ENCODE data around the gene AZI2.

Gene AZI2

DNA sequence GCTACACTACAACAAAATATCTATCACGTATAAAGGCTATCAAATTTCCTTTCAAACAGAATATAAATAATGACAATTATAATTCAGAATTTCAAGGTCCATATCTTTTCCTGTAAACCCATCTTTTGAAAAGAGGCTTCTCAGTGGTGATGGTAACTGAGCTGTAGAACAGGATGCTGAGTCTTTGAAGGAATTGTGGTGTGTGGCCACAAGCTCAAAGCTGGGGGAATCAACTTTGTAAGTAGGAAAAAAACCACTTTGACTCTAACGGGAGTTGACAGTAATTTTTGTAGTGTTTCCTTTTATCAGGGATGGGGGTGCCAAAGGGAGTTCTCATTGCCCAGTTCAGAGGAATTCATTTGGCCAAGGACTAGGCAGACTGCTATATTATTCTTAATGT lies 13.4 kb downstream of the AZI2 start (continued):
- TF ChIP-seq, protein P1, sequence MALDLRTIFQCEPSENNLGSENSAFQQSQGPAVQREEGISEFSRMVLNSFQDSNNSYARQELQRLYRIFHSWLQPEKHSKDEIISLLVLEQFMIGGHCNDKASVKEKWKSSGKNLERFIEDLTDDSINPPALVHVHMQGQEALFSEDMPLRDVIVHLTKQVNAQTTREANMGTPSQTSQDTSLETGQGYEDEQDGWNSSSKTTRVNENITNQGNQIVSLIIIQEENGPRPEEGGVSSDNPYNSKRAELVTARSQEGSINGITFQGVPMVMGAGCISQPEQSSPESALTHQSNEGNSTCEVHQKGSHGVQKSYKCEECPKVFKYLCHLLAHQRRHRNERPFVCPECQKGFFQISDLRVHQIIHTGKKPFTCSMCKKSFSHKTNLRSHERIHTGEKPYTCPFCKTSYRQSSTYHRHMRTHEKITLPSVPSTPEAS (tag by site-specific recombination; IDR thresholded peaks at IDR 0.05), result no peak
- TF ChIP-seq MYNN (tag by site-specific recombination; IDR thresholded peaks at IDR 0.05; ENCODE audit: borderline replicate concordance) (no peak), SP2 (tag by site-specific recombination; IDR thresholded peaks at IDR 0.05) (no peak)
- TF ChIP-seq, protein P2, sequence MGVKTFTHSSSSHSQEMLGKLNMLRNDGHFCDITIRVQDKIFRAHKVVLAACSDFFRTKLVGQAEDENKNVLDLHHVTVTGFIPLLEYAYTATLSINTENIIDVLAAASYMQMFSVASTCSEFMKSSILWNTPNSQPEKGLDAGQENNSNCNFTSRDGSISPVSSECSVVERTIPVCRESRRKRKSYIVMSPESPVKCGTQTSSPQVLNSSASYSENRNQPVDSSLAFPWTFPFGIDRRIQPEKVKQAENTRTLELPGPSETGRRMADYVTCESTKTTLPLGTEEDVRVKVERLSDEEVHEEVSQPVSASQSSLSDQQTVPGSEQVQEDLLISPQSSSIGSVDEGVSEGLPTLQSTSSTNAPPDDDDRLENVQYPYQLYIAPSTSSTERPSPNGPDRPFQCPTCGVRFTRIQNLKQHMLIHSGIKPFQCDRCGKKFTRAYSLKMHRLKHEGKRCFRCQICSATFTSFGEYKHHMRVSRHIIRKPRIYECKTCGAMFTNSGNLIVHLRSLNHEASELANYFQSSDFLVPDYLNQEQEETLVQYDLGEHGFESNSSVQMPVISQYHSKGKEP (tag by site-specific recombination; IDR thresholded peaks at IDR 0.05), result no peak
- TF ChIP-seq, protein P3, sequence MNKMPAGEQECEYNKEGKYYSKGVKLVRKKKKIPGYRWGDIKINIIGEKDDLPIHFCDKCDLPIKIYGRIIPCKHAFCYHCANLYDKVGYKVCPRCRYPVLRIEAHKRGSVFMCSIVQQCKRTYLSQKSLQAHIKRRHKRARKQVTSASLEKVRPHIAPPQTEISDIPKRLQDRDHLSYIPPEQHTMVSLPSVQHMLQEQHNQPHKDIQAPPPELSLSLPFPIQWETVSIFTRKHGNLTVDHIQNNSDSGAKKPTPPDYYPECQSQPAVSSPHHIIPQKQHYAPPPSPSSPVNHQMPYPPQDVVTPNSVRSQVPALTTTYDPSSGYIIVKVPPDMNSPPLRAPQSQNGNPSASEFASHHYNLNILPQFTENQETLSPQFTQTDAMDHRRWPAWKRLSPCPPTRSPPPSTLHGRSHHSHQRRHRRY (tag by site-specific recombination; IDR thresholded peaks at IDR 0.05), result no peak

DNA sequence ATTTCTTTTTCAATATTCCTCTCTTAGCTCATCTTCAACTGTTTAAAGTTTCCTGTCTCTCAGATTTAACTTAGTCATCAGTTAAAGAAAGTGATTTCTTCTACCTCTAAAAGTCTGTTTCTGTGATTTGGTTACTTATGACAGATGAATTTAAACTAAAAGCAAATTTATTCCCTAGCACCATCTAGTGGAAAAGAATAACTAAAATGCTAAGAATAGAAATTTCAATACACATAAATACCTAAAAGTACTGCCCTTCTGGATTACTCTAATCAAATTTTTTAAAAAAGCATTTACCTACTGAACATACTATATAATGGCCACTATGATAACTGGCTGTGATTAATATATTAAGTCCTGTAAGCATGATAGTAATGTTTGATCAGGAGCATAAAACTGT lies 14.1 kb downstream of the AZI2 start:
- H3K9me3 ChIP-seq (ENCODE audit: control insufficient read depth, insufficient read depth, low read depth, low read length), result no peaks in the 10 kb centered on the region
- H3K4me1 ChIP-seq (ENCODE audit: control insufficient read depth, insufficient read depth, low read length), result no peaks in the 10 kb centered on the region
- POLR2A ChIA-PET, result no interaction called here
- no peak overlapping the region for H3K4me3 ChIP-seq (ENCODE audit: low read depth, low read length)
- peaks cover 0 to 73% of the 10 kb centered on the region in 2 experiments for H3K36me3 ChIP-seq (ENCODE audit: control insufficient read depth in 2 of 2, insufficient read depth in 1 of 2, low read length in 2 of 2)
- CTCF ChIA-PET, result interaction anchor here (2.2 kb wide), 1 partner anchor 10 kb away, joined by 11 read pairs; no protein-coding TSS in a partner anchor
- TF ChIP-seq HOXA7 (CRISPR knock-in tag; IDR thresholded peaks at IDR 0.05; ENCODE audit: borderline replicate concordance), result no peak
- TF ChIP-seq ZNF354C (tag by site-specific recombination; IDR thresholded peaks at IDR 0.05; ENCODE audit: borderline replicate concordance, low read depth), result no peak
- no peak for TF ChIP-seq PRDM1 (tag by site-specific recombination; IDR thresholded peaks at IDR 0.05)
- TF ChIP-seq ZNF747 (tag by site-specific recombination; IDR thresholded peaks at IDR 0.05), result no peak
- no peak for TF ChIP-seq ZSCAN23 (tag by site-specific recombination; IDR thresholded peaks at IDR 0.05)
- TF ChIP-seq GLI2 (tag by site-specific recombination; IDR thresholded peaks at IDR 0.05; ENCODE audit: borderline replicate concordance, low read depth), result no peak
- no peak for TF ChIP-seq ZNF791 (tag by site-specific recombination; IDR thresholded peaks at IDR 0.05)
- H3K27ac ChIP-seq (ENCODE audit: extremely low read depth, low read depth, low read length), result no peak overlapping the region

DNA sequence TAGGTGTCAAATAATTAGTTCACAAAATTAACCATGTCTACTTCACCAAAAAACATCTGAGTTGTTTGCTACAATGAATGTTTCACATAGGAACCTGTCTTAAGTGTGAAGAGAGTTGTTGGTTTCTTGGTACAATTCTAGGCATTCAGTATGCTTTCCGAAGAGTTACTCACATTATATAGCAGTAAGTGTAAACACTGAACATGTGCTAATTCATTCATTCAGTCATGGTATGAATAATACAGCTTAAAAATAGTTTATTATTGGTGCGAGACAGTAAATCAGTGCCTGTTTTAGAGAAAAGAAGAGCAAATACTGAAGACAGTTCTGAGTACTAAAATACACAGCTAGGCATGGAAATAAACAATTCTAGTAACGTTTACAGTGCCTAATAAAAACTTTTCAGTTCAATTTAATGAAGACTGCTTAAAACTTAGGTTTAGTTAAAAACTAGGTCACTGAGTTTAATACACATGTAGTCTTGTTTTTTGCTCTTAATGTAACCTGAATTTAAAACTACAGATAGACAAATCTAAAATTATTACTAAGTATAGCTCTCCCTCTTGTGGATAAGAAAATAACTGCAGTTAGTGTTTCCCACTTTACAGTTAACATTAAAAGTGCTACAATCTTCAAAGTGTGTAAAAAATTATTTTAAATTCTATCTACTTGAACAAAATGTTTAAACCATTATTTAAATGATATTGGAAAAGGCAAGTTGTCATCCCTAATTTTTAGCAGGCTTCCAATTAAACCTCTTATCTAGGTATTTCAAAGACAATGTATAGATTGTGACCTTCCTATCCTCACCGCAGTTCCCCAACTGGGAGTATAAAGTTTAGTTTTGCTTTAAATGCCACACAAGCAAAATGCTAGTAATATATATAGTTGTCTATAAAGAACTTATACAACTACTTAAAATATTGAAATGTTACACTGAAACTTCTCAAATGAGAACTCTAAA lies 20.2 kb downstream of the AZI2 start:
- CTCF ChIA-PET, result interaction anchor here (0.7 to 3.1 kb wide), 6 partner anchors 11 to 861 kb away, joined by 3 to 16 read pairs (median 6); no protein-coding TSS in a partner anchor

DNA sequence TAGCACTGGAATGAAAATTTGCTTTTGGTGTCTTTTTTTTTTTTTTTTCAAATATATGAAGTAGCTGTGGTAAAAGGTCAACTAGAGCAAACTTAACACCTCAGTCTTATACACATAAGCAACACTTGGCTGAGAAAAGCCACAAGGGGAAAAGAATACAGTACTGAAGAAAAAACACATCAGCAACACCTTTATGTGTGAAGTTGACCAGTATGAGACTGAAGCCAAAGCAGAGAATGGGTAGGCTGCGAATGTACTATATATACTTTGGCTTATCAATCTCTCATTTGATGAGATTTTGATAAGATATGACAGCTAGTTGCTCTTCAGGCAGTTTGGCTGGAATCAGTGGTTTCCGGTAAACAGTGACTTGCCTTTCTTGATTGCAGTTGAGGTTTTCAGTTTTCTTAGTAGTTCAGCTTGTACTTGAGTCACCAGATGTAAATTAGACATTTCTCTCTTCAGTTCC lies 22.1 kb downstream of the AZI2 start:
- Histone ChIP-seq H3K36me3 (ENCODE audit: control insufficient read depth in 2 of 2, insufficient read depth in 1 of 2, low read length in 2 of 2) (peaks cover 3 to 61% of the 10 kb centered on the region in 2 experiments; a peak in 1 of 3 replicates), H3K4me1 (ENCODE audit: control insufficient read depth, insufficient read depth, low read length) (no peaks in the 10 kb centered on the region), H3K27ac (ENCODE audit: extremely low read depth, low read depth, low read length) (no peak overlapping the region), H3K4me3 (ENCODE audit: low read depth, low read length) (no peak overlapping the region), H3K9me3 (ENCODE audit: control insufficient read depth, insufficient read depth, low read depth, low read length) (no peaks in the 10 kb centered on the region)
- CTCF ChIA-PET, result interaction anchor here (0.6 to 3.1 kb wide), 4 partner anchors 9 to 1189 kb away, joined by 3 to 16 read pairs (median 4); no protein-coding TSS in a partner anchor
- POLR2A ChIA-PET, result no interaction called here
- no peak for TF ChIP-seq ZNF239 (tag by site-specific recombination; IDR thresholded peaks at IDR 0.05)
- no peak for TF ChIP-seq EGR2 (tag by site-specific recombination; IDR thresholded peaks at IDR 0.05; ENCODE audit: low read depth)
- TF ChIP-seq, protein P1 (tag by site-specific recombination; IDR thresholded peaks at IDR 0.05), result no peak
- TF ChIP-seq ZNF707 (tag by site-specific recombination; IDR thresholded peaks at IDR 0.05), result no peak
- TF ChIP-seq ZNF10 (tag by site-specific recombination; IDR thresholded peaks at IDR 0.05), result no peak
- TF ChIP-seq ZNF221 (tag by site-specific recombination; IDR thresholded peaks at IDR 0.05; ENCODE audit: borderline replicate concordance), result no peak
- no peak for TF ChIP-seq ZNF629 (tag by site-specific recombination; IDR thresholded peaks at IDR 0.05)
- TF ChIP-seq ZNF561 (tag by site-specific recombination; IDR thresholded peaks at IDR 0.05; ENCODE audit: borderline replicate concordance), result no peak
- TF ChIP-seq GFI1B (tag by site-specific recombination; IDR thresholded peaks at IDR 0.05), result no peak
- no peak for TF ChIP-seq ZBTB20 (tag by site-specific recombination; IDR thresholded peaks at IDR 0.05)
- TF ChIP-seq HOXA7 (CRISPR knock-in tag; IDR thresholded peaks at IDR 0.05; ENCODE audit: borderline replicate concordance), result no peak
- TF ChIP-seq, protein P3 (tag by site-specific recombination; IDR thresholded peaks at IDR 0.05), result no peak

More for the DNA sequence above, 20.2 kb downstream of the AZI2 start:
- peak; percentile 43 for TF ChIP-seq ZNF654 (tag by site-specific recombination; IDR thresholded peaks at IDR 0.05; ENCODE audit: low read depth)
- no peak for TF ChIP-seq ZNF626 (tag by site-specific recombination; IDR thresholded peaks at IDR 0.05)
- Histone ChIP-seq H3K27ac (ENCODE audit: extremely low read depth, low read depth, low read length) (no peak overlapping the region), H3K4me3 (ENCODE audit: low read depth, low read length) (no peak overlapping the region), H3K4me1 (ENCODE audit: control insufficient read depth, insufficient read depth, low read length) (no peaks in the 10 kb centered on the region), H3K9me3 (ENCODE audit: control insufficient read depth, insufficient read depth, low read depth, low read length) (no peaks in the 10 kb centered on the region), H3K36me3 (ENCODE audit: control insufficient read depth in 2 of 2, insufficient read depth in 1 of 2, low read length in 2 of 2) (peaks cover 3 to 62% of the 10 kb centered on the region in 2 experiments; a peak in 1 of 3 replicates)
- POLR2A ChIA-PET, result no interaction called here
